Gastrocnemius medialis (tissue), 4 donors: ENCODE results near the gene ZNF330.

Experiments used
- CTCF ChIP-seq, 5 experiments: fragments of 450-650 bp in 3 of 5; fragments of 200-600 bp in 2 of 5; sonication (generic) in 2 of 5; IDR thresholded peaks in 4 of 5; conservative IDR thresholded peaks in 1 of 5; 1 replicate in 4 of 5; 2 replicates in 1 of 5; pipeline ENCODE4 v1.5.1; 2016 to 2019; ENCODE audit warnings: antibody characterized with exemption in 5 of 5, mild to moderate bottlenecking in 3 of 5, moderate library complexity in 3 of 5
- POLR2A ChIP-seq, 2 donors: fragments of 450-650 bp; IDR thresholded peaks; one replicate each; pipeline ENCODE4 v1.6.1; 2017; ENCODE audit warnings: antibody characterized with exemption in 2 of 2, mild to moderate bottlenecking in 2 of 2, moderate library complexity in 2 of 2

GRCh38 chr4:141229408-141230101, 8.9 kb downstream of the ZNF330 start:
- TF ChIP-seq CTCF (IDR thresholded peaks at IDR 0.05 in 4 of 5, conservative IDR thresholded peaks at IDR 0.05 in 1 of 5) (no peak), POLR2A (IDR thresholded peaks at IDR 0.05) (no peak)
